HFF-Myc (cell line): ENCODE measurements around the gene MYL5.

ENCODE experiments used
- DNase-seq: peaks from one replicate; pipeline ENCODE4 v3.0.0-alpha.2; 2011; ENCODE audit warnings: low read depth; ENCODE audit errors: extremely low read depth
- H3K4me3 ChIP-seq: replicated peaks from 2 replicates; pipeline ENCODE4 v1.5.1; 2011; ENCODE audit warnings: low read depth, mild to moderate bottlenecking, control low read depth, low read length
- CTCF ChIP-seq: IDR thresholded peaks from 2 replicates; pipeline ENCODE4 v1.5.1; 2012; ENCODE audit warnings: mild to moderate bottlenecking, low read depth, low read length, control low read depth; ENCODE audit errors: missing control alignments

MYL5 gene

GRCh38 chr4:712916-713632, 38.7 kb downstream of the MYL5 start:
- H3K4me3 ChIP-seq, result no peak overlapping the region
- no peak for DNase-seq
- TF ChIP-seq CTCF, result no peak

GRCh38 chr4:714087-714486, 39.7 kb downstream of the MYL5 start:
- no peak for TF ChIP-seq CTCF
- no peak for DNase-seq
- no peak overlapping the region for H3K4me3 ChIP-seq

- no peak overlapping the region for H3K4me3 ChIP-seq
- no peak for TF ChIP-seq CTCF
- DNase-seq, result no peak
These were observed 43.4 kb downstream of the MYL5 start for GRCh38 chr4:717601-718320.

- no peak for TF ChIP-seq CTCF
- no peak overlapping the region for H3K4me3 ChIP-seq
- no peak for DNase-seq
These were observed 44.1 kb downstream of the MYL5 start for GRCh38 chr4:718460-718859.

GRCh38 chr4:720111-720860, 45.9 kb downstream of the MYL5 start:
- H3K4me3 ChIP-seq, result no peak overlapping the region
- no peak for DNase-seq
- TF ChIP-seq CTCF, result no peak

- H3K4me3 ChIP-seq, result no peak overlapping the region
- TF ChIP-seq CTCF, result no peak
- no peak for DNase-seq
These were observed 47.2 kb downstream of the MYL5 start for GRCh38 chr4:721261-722168.
